ENCODE results near the gene PAIP1. TPM values are rescaled to one million over a fixed set of nuclear protein-coding genes. Genes with fewer than 3 reads are reported as not detected.

Gene PAIP1
- total and polyA plus RNA-seq, 8 donors: 78.2 to 149 (median 125) TPM

- H3K27me3 ChIP-seq: no peaks in the 10 kb centered on the region
- intact Hi-C loops (cut with DNase I): loop anchor here in 1 of 2 donors (10.0 kb wide), 1 partner anchor 88 kb away; no protein-coding TSS in a partner anchor
- peak in 1 of 4 donors; percentile 2 for DNase-seq
- no peak for TF ChIP-seq CTCF (IDR thresholded peaks at IDR 0.05)
- H3K27ac ChIP-seq: peak overlapping the region; percentile 97 to 99
- ATAC-seq: no peak
- no peaks in the 10 kb centered on the region for H3K9me3 ChIP-seq
- no peaks in the 10 kb centered on the region for H3K36me3 ChIP-seq
- peaks cover 0 to 23% of the 10 kb centered on the region in 2 donors for H3K4me1 ChIP-seq
- peak overlapping the region; percentile 67 to 68 for H3K4me3 ChIP-seq
These were observed 74.2 kb downstream of the PAIP1 start for GRCh38 chr5:43482490-43483297.

Other genes starting within 250 kb of the PAIP1 start
- 100 to 1,000 TPM in 1 of 2 donors, 10 to 100 TPM in 1; 93.6 to 279 TPM for gene HMGCS1, start 243.7 kb downstream of the PAIP1 start, total RNA-seq
- 10 to 100 TPM; 49.2 to 79.1 (median 55.0) TPM for gene HMGCS1, start 243.7 kb downstream of the PAIP1 start, polyA plus RNA-seq (ENCODE audit: insufficient read length in 6 of 6)
- 1 to 10 TPM; 5.3 to 6.4 TPM for gene CCL28, start 144.7 kb downstream of the PAIP1 start, total RNA-seq
- gene CCL28, start 144.7 kb downstream of the PAIP1 start, polyA plus RNA-seq (ENCODE audit: insufficient read length in 6 of 6): 1 to 10 TPM in 1 of 6 donors, under 1 TPM in 5; 0.29 to 1.0 (median 0.43) TPM
- gene TMEM267, start 73.2 kb downstream of the PAIP1 start, total RNA-seq: 10 to 100 TPM; 13.2 to 13.8 TPM
- gene TMEM267, start 73.2 kb downstream of the PAIP1 start, polyA plus RNA-seq (ENCODE audit: insufficient read length in 6 of 6): 10 to 100 TPM; 13.4 to 15.6 (median 14.4) TPM
- gene C5orf34, start 41.9 kb downstream of the PAIP1 start, total RNA-seq: 1 to 10 TPM; 1.8 to 2.2 TPM
- 1 to 10 TPM; 6.2 to 9.7 (median 7.7) TPM for gene C5orf34, start 41.9 kb downstream of the PAIP1 start, polyA plus RNA-seq (ENCODE audit: insufficient read length in 6 of 6)
- gene NNT, start 46.1 kb upstream of the PAIP1 start, total RNA-seq: 100 to 1,000 TPM in 1 of 2 donors, 10 to 100 TPM in 1; 72.5 to 112 TPM
- gene NNT, start 46.1 kb upstream of the PAIP1 start, polyA plus RNA-seq (ENCODE audit: insufficient read length in 6 of 6): 10 to 100 TPM; 72.4 to 92.9 (median 85.1) TPM

All from left lung (tissue), 10 donors.